Uterus (tissue), 4 donors: ENCODE measurements around the gene KLK12. TPM values are rescaled to one million over a fixed set of nuclear protein-coding genes. Genes with fewer than 3 reads are reported as not detected.

Experiments used
- DNase-seq, 2 donors: peaks; one replicate each; pipeline ENCODE4 v3.0.0-alpha.2; 2019 to 2020
- H3K27ac ChIP-seq, 2 donors: fragments of 200-600 bp; sonication (generic); 1 replicate in 1 of 2; 2 replicates in 1 of 2; pipeline ENCODE4 v1.5.1; 2016 to 2018
- H3K27me3 ChIP-seq, 2 donors: fragments of 200-600 bp; sonication (generic); one replicate each; pipeline ENCODE4 v1.5.1; 2018 to 2019; ENCODE audit warnings: control low read depth in 1 of 2
- H3K36me3 ChIP-seq, 2 donors: fragments of 200-600 bp; sonication (generic); one replicate each; pipeline ENCODE4 v1.5.1; 2019; ENCODE audit warnings: control low read depth in 1 of 2
- H3K4me1 ChIP-seq, 2 donors: fragments of 200-600 bp; sonication (generic); one replicate each; pipeline ENCODE4 v1.5.1; 2018 to 2019; ENCODE audit warnings: control low read depth in 1 of 2
- H3K4me3 ChIP-seq, 2 donors: fragments of 200-600 bp; sonication (generic); 1 replicate in 1 of 2; 2 replicates in 1 of 2; pipeline ENCODE4 v1.5.1; 2018 to 2019; ENCODE audit warnings: mild to moderate bottlenecking in 1 of 2
- H3K9me3 ChIP-seq, 2 donors: fragments of 200-600 bp; sonication (generic); one replicate each; pipeline ENCODE4 v1.5.1; 2019; ENCODE audit warnings: control low read depth in 1 of 2
- CTCF ChIP-seq, 4 experiments: fragments of 200-600 bp in 2 of 4; fragments of 450-650 bp in 2 of 4; sonication (generic) in 2 of 4; IDR thresholded peaks; one replicate each; pipeline ENCODE4 v1.5.1; 2016 to 2019; ENCODE audit warnings: antibody characterized with exemption in 4 of 4, mild to moderate bottlenecking in 2 of 4, moderate library complexity in 1 of 4
- POLR2A ChIP-seq, 2 donors: fragments of 450-650 bp; IDR thresholded peaks; one replicate each; pipeline ENCODE4 v1.6.1; 2016; ENCODE audit warnings: antibody characterized with exemption in 2 of 2, mild to moderate bottlenecking in 1 of 2, moderate library complexity in 1 of 2
- intact Hi-C: fragments of 100-400 bp; cut with DNase I; formaldehyde crosslinking; loops from one replicate; pipeline ENCODE4 v1.15.1; 2023; ENCODE audit warnings: low total_unique reads
- total RNA-seq, 4 donors: library from RNA; depleted of rRNA in 3 of 4; stranded (reverse); fragments of >200 nt in 3 of 4; gene quantifications; one replicate each; pipeline versions ENCODE4 v1.1.0 to v1.2.4, GENCODE V29; 2014 to 2023
- donor health status: DM: yes; HTN: yes; CAD: no.

KLK12 gene
- total RNA-seq, 4 donors from 2014 or later, result not detected

- intact Hi-C loops, result loop anchor here (10.0 kb wide), 1 partner anchor 129 kb away; no protein-coding TSS in a partner anchor
- Histone ChIP-seq H3K27ac (no peak overlapping the region), H3K4me1 (no peaks in the 10 kb centered on the region), H3K4me3 (no peak overlapping the region), H3K9me3 (no peaks in the 10 kb centered on the region), H3K27me3 (peaks cover 0 to 6% of the 10 kb centered on the region in 2 donors), H3K36me3 (no peaks in the 10 kb centered on the region)
- TF ChIP-seq POLR2A (IDR thresholded peaks at IDR 0.05), result no peak
- TF ChIP-seq CTCF (IDR thresholded peaks at IDR 0.05), result no peak
- no peak for DNase-seq
These were observed 9.4 kb downstream of the KLK12 start for GRCh38 chr19:51025401-51025800.

GRCh38 chr19:51024924-51025323 lies 9.9 kb downstream of the KLK12 start:
- H3K27me3 ChIP-seq, result peaks cover 0 to 6% of the 10 kb centered on the region in 2 donors
- H3K9me3 ChIP-seq, result no peaks in the 10 kb centered on the region
- H3K4me3 ChIP-seq, result no peak overlapping the region
- H3K36me3 ChIP-seq, result no peaks in the 10 kb centered on the region
- no peak for DNase-seq
- H3K4me1 ChIP-seq, result no peaks in the 10 kb centered on the region
- TF ChIP-seq CTCF (IDR thresholded peaks at IDR 0.05), result no peak
- no peak for TF ChIP-seq POLR2A (IDR thresholded peaks at IDR 0.05)
- intact Hi-C loops, result loop anchor here (10.0 kb wide), 1 partner anchor 130 kb away; no protein-coding TSS in a partner anchor
- no peak overlapping the region for H3K27ac ChIP-seq

- intact Hi-C loops, result loop anchor here (10.0 kb wide), 1 partner anchor 131 kb away; no protein-coding TSS in a partner anchor
- Histone ChIP-seq H3K27me3 (peaks cover 0 to 15% of the 10 kb centered on the region in 2 donors), H3K27ac (no peak overlapping the region), H3K9me3 (no peaks in the 10 kb centered on the region), H3K4me3 (no peak overlapping the region), H3K4me1 (peaks cover 0 to 5% of the 10 kb centered on the region in 2 donors), H3K36me3 (no peaks in the 10 kb centered on the region)
- no peak for DNase-seq
- no peak for TF ChIP-seq POLR2A (IDR thresholded peaks at IDR 0.05)
- TF ChIP-seq CTCF (IDR thresholded peaks at IDR 0.05), result no peak
These were observed 10.9 kb downstream of the KLK12 start for GRCh38 chr19:51023946-51024345.

- intact Hi-C loops, result loop anchor here (10.0 kb wide), 1 partner anchor 132 kb away; no protein-coding TSS in a partner anchor
- TF ChIP-seq CTCF (IDR thresholded peaks at IDR 0.05) (no peak), POLR2A (IDR thresholded peaks at IDR 0.05) (no peak)
These were observed 12.3 kb downstream of the KLK12 start for GRCh38 chr19:51022526-51022925.

GRCh38 chr19:51020988-51021651 lies 13.7 kb downstream of the KLK12 start:
- H3K27ac ChIP-seq, result no peak overlapping the region
- peaks cover 0 to 25% of the 10 kb centered on the region in 2 donors for H3K27me3 ChIP-seq
- H3K4me1 ChIP-seq, result peaks cover 0 to 12% of the 10 kb centered on the region in 2 donors
- intact Hi-C loops, result loop anchor here (10.0 kb wide), 1 partner anchor 134 kb away; no protein-coding TSS in a partner anchor
- H3K9me3 ChIP-seq, result no peaks in the 10 kb centered on the region
- no peak overlapping the region for H3K4me3 ChIP-seq
- H3K36me3 ChIP-seq, result no peaks in the 10 kb centered on the region
- TF ChIP-seq CTCF (IDR thresholded peaks at IDR 0.05), result peak; percentile 39 to 73 (median 58)
- no peak for TF ChIP-seq POLR2A (IDR thresholded peaks at IDR 0.05)
- DNase-seq, result no peak

More at GRCh38 chr19:51022526-51022925, 12.3 kb downstream of the KLK12 start:
- Histone ChIP-seq H3K4me3 (no peak overlapping the region), H3K9me3 (no peaks in the 10 kb centered on the region), H3K4me1 (peaks cover 0 to 5% of the 10 kb centered on the region in 2 donors), H3K27ac (no peak overlapping the region), H3K27me3 (peaks cover 0 to 18% of the 10 kb centered on the region in 2 donors), H3K36me3 (no peaks in the 10 kb centered on the region)
- no peak for DNase-seq
